ENCODE results near the gene EPS8. TPM values are rescaled to one million over a fixed set of nuclear protein-coding genes. Genes with fewer than 3 reads are reported as not detected.

The EPS8 gene
- polyA plus RNA-seq, 1 donor (not counting 4 experiments of a cell fraction or from before 2014, with no cell fraction given), result 4.0 TPM

GRCh38 chr12:15697201-15697600 lies 92.0 kb downstream of the EPS8 start:
- Histone ChIP-seq H3K4me3 (ENCODE audit: control insufficient read depth in 2 of 3, extremely low read depth in 1 of 3, insufficient read depth in 2 of 3, low read depth in 1 of 3, low read length in 3 of 3) (no peak overlapping the region), H3K9me1 (ENCODE audit: control insufficient read depth, extremely low read depth, insufficient read depth, low read length) (no peaks in the 10 kb centered on the region), H4K20me1 (ENCODE audit: control insufficient read depth, extremely low read depth, insufficient read depth, low read length) (no peaks in the 10 kb centered on the region), H3K4me2 (ENCODE audit: control insufficient read depth, extremely low read depth, insufficient read depth, low read depth, low read length) (no peak overlapping the region), H3K79me2 (ENCODE audit: control insufficient read depth, insufficient read depth, low read length) (no peaks in the 10 kb centered on the region), H2AFZ (ENCODE audit: control insufficient read depth, low read length) (no peak overlapping the region), H3K4me1 (ENCODE audit: control insufficient read depth, extremely low read depth, insufficient read depth, low read length) (peaks cover 25% of the 10 kb centered on the region), H3K9ac (ENCODE audit: control insufficient read depth, extremely low read depth, insufficient read depth, low read length) (no peak overlapping the region), H3K36me3 (ENCODE audit: control insufficient read depth in 2 of 2, extremely low read depth in 1 of 2, insufficient read depth in 2 of 2, low read length in 2 of 2) (no peaks in the 10 kb centered on the region), H3K27me3 (ENCODE audit: control insufficient read depth, extremely low read depth, insufficient read depth, low read length) (no peaks in the 10 kb centered on the region), H3K9me3 (ENCODE audit: control insufficient read depth, low read depth, low read length) (no peaks in the 10 kb centered on the region), H3K27ac (ENCODE audit: control insufficient read depth, insufficient read depth, low read length) (no peak overlapping the region)
- DNase-seq (ENCODE audit: low read depth, low spot score), result no peak
- TF ChIP-seq EZH2 (IDR thresholded peaks at IDR 0.05; ENCODE audit: low read length) (no peak), CTCF (optimal IDR thresholded peaks at IDR 0.05 in 1 of 3, IDR thresholded peaks at IDR 0.05 in 1 of 3, conservative IDR thresholded peaks at IDR 0.05 in 1 of 3; ENCODE audit: extremely low read depth in 1 of 3, insufficient read depth in 2 of 3, low read length in 3 of 3) (no peak)
- dilution Hi-C loops (cut with MboI; ENCODE audit: extremely low pct_ligation_motif_present, low sequenced_read_pairs), result no loop called here
- no peak for FAIRE-seq

GRCh38 chr12:15693228-15693911 lies 95.8 kb downstream of the EPS8 start:
- no peaks in the 10 kb centered on the region for H3K27me3 ChIP-seq (ENCODE audit: control insufficient read depth, extremely low read depth, insufficient read depth, low read length)
- FAIRE-seq, result no peak
- no peaks in the 10 kb centered on the region for H3K4me1 ChIP-seq (ENCODE audit: control insufficient read depth, extremely low read depth, insufficient read depth, low read length)

More at GRCh38 chr12:15693228-15693911, 95.8 kb downstream of the EPS8 start:
- no peak overlapping the region for H3K27ac ChIP-seq (ENCODE audit: control insufficient read depth, insufficient read depth, low read length)
- no peaks in the 10 kb centered on the region for H3K79me2 ChIP-seq (ENCODE audit: control insufficient read depth, insufficient read depth, low read length)
- no peak for DNase-seq (ENCODE audit: low read depth, low spot score)
- no peaks in the 10 kb centered on the region for H3K9me3 ChIP-seq (ENCODE audit: control insufficient read depth, low read depth, low read length)
- TF ChIP-seq CTCF (optimal IDR thresholded peaks at IDR 0.05 in 1 of 3, IDR thresholded peaks at IDR 0.05 in 1 of 3, conservative IDR thresholded peaks at IDR 0.05 in 1 of 3; ENCODE audit: extremely low read depth in 1 of 3, insufficient read depth in 2 of 3, low read length in 3 of 3) (no peak), EZH2 (IDR thresholded peaks at IDR 0.05; ENCODE audit: low read length) (no peak)
- no peak overlapping the region for H3K9ac ChIP-seq (ENCODE audit: control insufficient read depth, extremely low read depth, insufficient read depth, low read length)
- H4K20me1 ChIP-seq (ENCODE audit: control insufficient read depth, extremely low read depth, insufficient read depth, low read length), result no peaks in the 10 kb centered on the region
- H3K9me1 ChIP-seq (ENCODE audit: control insufficient read depth, extremely low read depth, insufficient read depth, low read length), result no peaks in the 10 kb centered on the region
- dilution Hi-C loops (cut with MboI; ENCODE audit: extremely low pct_ligation_motif_present, low sequenced_read_pairs), result no loop called here
- H3K4me2 ChIP-seq (ENCODE audit: control insufficient read depth, extremely low read depth, insufficient read depth, low read depth, low read length), result no peak overlapping the region
- H3K4me3 ChIP-seq (ENCODE audit: control insufficient read depth in 2 of 3, extremely low read depth in 1 of 3, insufficient read depth in 2 of 3, low read depth in 1 of 3, low read length in 3 of 3), result no peak overlapping the region
- H3K36me3 ChIP-seq (ENCODE audit: control insufficient read depth in 2 of 2, extremely low read depth in 1 of 2, insufficient read depth in 2 of 2, low read length in 2 of 2), result no peaks in the 10 kb centered on the region
- H2AFZ ChIP-seq (ENCODE audit: control insufficient read depth, low read length), result no peak overlapping the region
